SW 1271 (cell line): ENCODE measurements around the gene RAPGEF5.

Experiments
- DNase-seq, 2 experiments: peaks; one replicate each; lab custom pipeline; 2025; lab: John Stamatoyannopoulos, UW

RAPGEF5 gene

DNA sequence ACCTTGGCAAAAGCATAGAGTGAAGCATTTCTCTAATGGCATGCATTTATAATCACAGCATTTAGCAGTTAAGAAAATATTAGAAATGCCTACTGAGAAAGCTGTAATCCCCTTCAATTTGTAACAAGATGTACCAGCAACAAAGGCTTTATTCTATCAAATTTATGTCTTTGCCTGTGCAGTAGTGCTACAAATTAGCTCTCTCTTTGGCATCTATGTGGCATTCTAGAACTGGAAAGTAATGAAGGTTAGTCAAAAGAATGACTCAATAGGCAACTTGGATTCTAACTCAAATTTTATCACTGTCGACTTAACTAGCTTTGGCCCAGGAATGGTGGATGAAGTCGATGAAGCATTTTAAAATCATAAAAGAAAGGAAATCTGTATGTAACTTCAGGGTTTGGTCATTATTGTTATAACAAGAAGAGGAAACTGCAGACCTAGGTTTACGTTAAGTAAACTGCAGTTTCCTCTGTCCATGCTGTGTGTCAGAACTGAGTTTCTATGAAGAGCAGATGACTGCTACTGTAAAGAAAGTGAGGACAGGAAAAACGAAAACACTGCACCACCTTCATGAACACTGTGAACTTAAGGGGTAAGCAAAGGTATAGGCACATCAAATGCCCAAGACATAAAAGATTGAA, 140.0 kb downstream of the RAPGEF5 start:
- DNase-seq, result no peak

DNA sequence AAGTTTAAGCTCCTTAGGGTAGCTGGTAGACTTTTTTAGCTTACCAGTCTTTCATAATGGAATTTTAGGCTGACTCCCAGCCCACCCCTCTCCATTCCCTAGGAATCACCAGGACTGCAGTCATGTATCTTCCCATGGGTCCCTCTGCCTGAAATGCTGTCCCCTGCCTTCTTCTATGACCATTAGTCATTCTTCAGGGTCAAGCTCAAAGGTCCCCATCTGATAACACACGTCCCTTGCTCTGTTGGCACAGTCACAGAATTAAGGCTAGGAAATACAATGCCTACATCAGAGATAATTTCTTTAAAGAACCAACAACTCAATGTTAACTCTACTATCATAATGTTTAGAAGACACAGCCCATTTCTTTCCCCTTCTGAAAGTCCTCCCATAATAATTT, 140.6 kb downstream of the RAPGEF5 start:
- no peak for DNase-seq

DNA sequence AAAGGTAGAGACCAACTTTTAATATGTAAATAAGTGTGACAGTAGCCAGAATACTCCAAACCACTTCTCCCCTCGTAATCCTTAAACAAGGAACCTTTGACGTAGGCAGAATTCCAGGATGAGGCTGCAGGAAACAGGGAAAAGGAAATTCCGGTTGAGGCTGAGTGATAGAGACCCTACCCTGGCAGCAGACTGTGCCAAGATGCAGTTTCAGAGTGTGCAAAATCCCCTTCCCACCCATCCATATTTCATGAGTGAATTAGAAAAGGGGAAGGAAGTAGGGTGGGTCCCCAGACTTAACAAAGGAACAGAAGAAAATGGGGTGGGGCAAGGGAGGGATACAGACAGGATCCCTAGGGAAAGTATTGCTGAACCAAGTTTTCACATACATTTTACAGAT, 143.0 kb downstream of the RAPGEF5 start:
- no peak for DNase-seq

DNA sequence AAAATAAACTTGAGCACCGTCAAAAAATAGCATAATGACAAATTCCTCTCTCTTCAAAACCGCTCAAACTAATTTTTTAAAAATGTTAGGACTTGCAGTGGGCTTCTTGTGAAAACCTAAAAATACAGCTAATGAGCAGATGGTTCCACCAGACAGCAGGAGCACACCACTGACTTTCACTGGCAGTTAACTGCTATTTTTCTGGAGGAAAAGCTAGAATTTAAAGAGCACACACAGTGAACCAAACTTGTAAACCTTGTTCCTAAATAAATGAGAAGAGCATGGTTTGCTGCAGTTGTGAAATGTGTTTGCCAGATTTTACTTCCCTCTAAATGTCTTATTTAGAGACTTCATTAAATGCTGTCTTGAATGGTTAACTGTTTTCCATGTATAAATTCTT, 143.9 kb downstream of the RAPGEF5 start:
- no peak for DNase-seq

DNA sequence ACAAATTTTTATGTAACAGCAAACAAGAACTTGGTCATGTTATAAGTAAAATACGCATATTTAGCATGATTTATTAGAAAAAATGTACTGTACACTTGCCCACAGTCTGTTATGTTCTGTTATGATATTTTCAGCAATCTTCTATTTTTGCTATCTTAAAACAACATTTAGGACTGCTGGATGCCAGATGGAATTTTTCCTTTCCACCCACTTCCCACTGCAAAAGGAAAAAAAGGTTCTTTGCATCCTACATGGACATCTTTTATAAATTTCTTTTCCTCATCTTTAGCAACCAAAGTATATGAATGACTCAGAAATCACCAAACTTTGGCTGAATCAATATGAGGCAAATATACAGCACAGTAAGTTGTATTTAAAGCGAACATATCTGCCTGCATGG, 146.0 kb downstream of the RAPGEF5 start:
- no peak for DNase-seq

- no peak for DNase-seq
Measured at GRCh38 chr7:22210355-22210754, 146.6 kb downstream of the RAPGEF5 start.

- no peak for DNase-seq
Measured at GRCh38 chr7:22208799-22209198, 148.2 kb downstream of the RAPGEF5 start.

GRCh38 chr7:22207724-22208225, 149.2 kb downstream of the RAPGEF5 start:
- no peak for DNase-seq

GRCh38 chr7:22205631-22206030, 151.3 kb downstream of the RAPGEF5 start:
- no peak for DNase-seq

DNA sequence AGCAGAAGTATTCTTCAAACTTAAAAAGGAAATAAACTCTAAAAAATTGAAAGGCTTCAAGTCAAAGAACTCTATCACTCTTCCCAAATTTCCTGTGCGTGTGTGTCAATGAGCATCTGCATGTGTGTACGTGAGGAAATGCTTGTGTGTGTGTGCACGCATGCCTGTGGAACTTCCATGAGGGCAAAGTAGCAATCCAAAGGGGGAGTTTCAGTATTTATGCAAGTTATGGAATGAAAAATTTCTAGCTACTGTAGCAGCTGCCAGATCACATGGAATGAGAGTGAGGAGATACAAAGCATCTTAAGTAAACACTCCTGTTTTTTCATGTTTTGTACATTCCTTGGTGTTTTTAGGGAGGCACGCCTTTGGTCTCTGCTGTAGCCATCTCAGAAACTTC, 152.6 kb downstream of the RAPGEF5 start:
- DNase-seq, result no peak

- no peak for DNase-seq
Measured at GRCh38 chr7:22202141-22202540, 154.8 kb downstream of the RAPGEF5 start.

- no peak for DNase-seq
Measured at GRCh38 chr7:22201186-22201880, 155.6 kb downstream of the RAPGEF5 start.

GRCh38 chr7:22200777-22201176, 156.2 kb downstream of the RAPGEF5 start:
- DNase-seq, result no peak

GRCh38 chr7:22200238-22200637, 156.7 kb downstream of the RAPGEF5 start:
- DNase-seq, result no peak

DNA sequence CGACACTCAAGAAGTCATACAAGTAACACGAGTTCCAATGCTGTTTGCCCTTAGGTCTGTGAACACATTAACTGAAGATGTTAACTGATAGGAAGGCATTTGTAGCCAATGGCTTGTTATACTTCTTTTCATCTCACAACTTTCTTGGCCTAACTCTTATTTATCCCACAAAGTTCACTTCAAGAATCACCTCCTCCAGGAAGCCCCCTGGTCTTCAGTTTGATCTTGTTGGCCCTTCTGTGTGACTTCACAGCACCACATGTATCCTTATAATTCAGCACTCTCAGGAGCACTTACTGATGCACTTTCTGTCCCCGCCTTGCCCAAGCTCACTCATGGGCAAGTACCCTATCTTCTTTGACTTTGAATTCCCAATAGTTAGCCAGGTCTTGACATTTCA, 159.6 kb downstream of the RAPGEF5 start:
- no peak for DNase-seq

DNA sequence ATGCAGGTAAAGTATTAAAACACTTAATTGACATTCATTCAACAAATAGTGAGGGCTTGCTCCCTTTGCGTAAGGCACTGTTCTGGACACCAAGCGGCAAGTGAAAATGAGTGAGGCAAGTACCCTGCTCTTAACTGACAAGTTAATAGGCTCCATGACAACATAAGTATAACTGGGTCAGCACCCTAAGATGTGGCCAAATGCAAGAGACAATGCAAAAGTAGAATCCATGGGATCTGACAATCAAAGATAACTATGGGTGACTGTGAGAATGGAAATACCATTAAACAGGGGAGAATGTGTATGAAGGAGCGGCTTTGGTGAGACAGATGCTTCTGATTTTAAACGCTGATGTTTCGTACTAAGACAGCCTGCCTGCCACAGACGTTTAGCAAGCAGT, 160.5 kb downstream of the RAPGEF5 start:
- DNase-seq, result no peak

GRCh38 chr7:22195397-22196172, 161.4 kb downstream of the RAPGEF5 start:
- no peak for DNase-seq

GRCh38 chr7:22194658-22195273, 162.2 kb downstream of the RAPGEF5 start:
- no peak for DNase-seq

GRCh38 chr7:22193450-22193983, 163.4 kb downstream of the RAPGEF5 start:
- DNase-seq, result no peak

DNA sequence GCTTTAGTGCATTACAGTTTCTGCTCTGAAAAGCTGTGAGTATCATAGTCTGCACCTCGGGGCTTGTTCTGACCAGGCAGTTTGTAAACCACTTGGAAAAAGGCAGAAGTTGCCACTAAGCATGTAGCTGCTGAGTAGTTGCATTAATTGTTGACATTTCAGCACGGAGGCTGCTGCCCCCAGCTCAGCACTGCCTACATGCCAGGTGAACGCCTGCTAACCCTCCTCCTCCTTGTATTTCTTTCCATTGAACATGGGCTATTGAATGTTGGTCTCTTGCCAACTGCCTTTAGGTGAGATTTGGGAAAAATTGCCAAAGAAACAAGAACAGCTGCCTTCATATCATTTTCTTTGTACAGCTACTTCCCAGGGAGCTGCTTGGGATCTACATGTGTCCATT, 164.2 kb downstream of the RAPGEF5 start:
- DNase-seq, result no peak

- no peak for DNase-seq
Measured at GRCh38 chr7:22190736-22191135, 166.2 kb downstream of the RAPGEF5 start.

DNA sequence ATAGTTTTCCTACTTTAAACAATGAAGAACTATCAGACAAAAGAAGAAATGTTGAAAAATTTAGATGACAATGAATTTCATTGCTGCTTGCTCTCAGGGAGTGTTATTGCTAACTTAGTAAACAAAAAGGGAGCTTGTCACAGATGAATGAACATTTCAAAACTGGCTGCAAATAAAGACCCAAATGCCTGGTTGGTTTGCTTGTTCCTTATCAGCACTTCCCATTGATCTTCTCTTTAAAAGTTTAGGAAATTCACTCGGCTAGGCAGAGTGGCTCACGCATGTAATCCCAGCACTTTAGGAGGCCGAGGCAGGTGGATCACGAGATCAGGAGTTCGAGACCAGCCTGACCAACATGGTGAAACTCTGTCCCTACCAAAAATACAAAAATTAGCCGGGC, 167.2 kb downstream of the RAPGEF5 start:
- DNase-seq, result no peak
